DMS79 (cell line): ENCODE measurements around the gene HTR3C.

Source experiments
- DNase-seq: peaks from one replicate; lab custom pipeline; 2025; lab: John Stamatoyannopoulos, UW

Gene HTR3C

GRCh38 chr3:184092199-184092598, 39.4 kb downstream of the HTR3C start:
- no peak for DNase-seq

GRCh38 chr3:184096811-184097383, 44.0 kb downstream of the HTR3C start, which contains the start of gene HTR3E:
TSS of gene HTR3E (plus strand) at chr3:184097064. CDS start at chr3:184097530, 466 bp downstream.
- DNase-seq, result no peak

- no peak for DNase-seq
These were observed 44.7 kb downstream of the HTR3C start for GRCh38 chr3:184097556-184097955.

GRCh38 chr3:184099806-184100686, 47.2 kb downstream of the HTR3C start:
- no peak for DNase-seq
